ENCODE measurements around the gene MRPL42. TPM values are rescaled to one million over a fixed set of nuclear protein-coding genes. Genes with fewer than 3 reads are reported as not detected.
A peak's percentile ranks its signal among the peaks of the same experiment; 100 is the strongest.

MRPL42 gene
- total RNA-seq, 1 experiment from 2014 or later, result 131 TPM

GRCh38 chr12:93441081-93441616 is 26.2 kb upstream of the MRPL42 start:
- peak; percentile 41 for DNase-seq
- Histone ChIP-seq H3K4me3 (peak overlapping the region; percentile 88), H3K9me3 (no peaks in the 10 kb centered on the region), H3K27me3 (no peaks in the 10 kb centered on the region), H3K36me3 (no peaks in the 10 kb centered on the region; the same call in 1 of the 2 replicates)

- peak within 1 kb of the TSS; percentile 88 for H3K4me3 ChIP-seq
- DNase-seq, result peak; percentile 96
Measured at GRCh38 chr12:93441617-93442410, 25.5 kb upstream of the MRPL42 start, which contains the start of gene UBE2N. Gene UBE2N, minus strand, starts transcription at chr12:93441947. Its CDS starts 63 bp downstream, at chr12:93441884.

GRCh38 chr12:93442411-93443340 is 24.6 kb upstream of the MRPL42 start:
- DNase-seq, result no peak
- Histone ChIP-seq H3K27me3 (no peaks in the 10 kb centered on the region), H3K36me3 (no peaks in the 10 kb centered on the region; the same call in 1 of the 2 replicates), H3K9me3 (no peaks in the 10 kb centered on the region), H3K4me3 (peak overlapping the region; percentile 88)

More at GRCh38 chr12:93441617-93442410, 25.5 kb upstream of the MRPL42 start, which contains the start of gene UBE2N:
- Histone ChIP-seq H3K27me3 (no peaks in the 10 kb centered on the region), H3K36me3 (no peaks in the 10 kb centered on the region; the same call in 1 of the 2 replicates), H3K9me3 (no peaks in the 10 kb centered on the region)

GRCh38 chr12:93443576-93443975 is 23.7 kb upstream of the MRPL42 start:
- Histone ChIP-seq H3K27me3 (no peaks in the 10 kb centered on the region), H3K36me3 (no peaks in the 10 kb centered on the region; the same call in 1 of the 2 replicates), H3K9me3 (no peaks in the 10 kb centered on the region), H3K4me3 (no peak overlapping the region)
- no peak for DNase-seq

- no peaks in the 10 kb centered on the region; the same call in 1 of the 2 replicates for H3K36me3 ChIP-seq
- no peak for DNase-seq
Measured at GRCh38 chr12:93447555-93448290, 19.6 kb upstream of the MRPL42 start.

GRCh38 chr12:93448796-93449195 is 18.5 kb upstream of the MRPL42 start:
- H3K27me3 ChIP-seq, result no peaks in the 10 kb centered on the region
- no peak for DNase-seq
- H3K4me3 ChIP-seq, result no peak overlapping the region
- no peaks in the 10 kb centered on the region for H3K36me3 ChIP-seq
- no peaks in the 10 kb centered on the region for H3K9me3 ChIP-seq

More at GRCh38 chr12:93447555-93448290, 19.6 kb upstream of the MRPL42 start:
- Histone ChIP-seq H3K27me3 (no peaks in the 10 kb centered on the region), H3K4me3 (no peak overlapping the region), H3K9me3 (no peaks in the 10 kb centered on the region)

- no peak for DNase-seq
- Histone ChIP-seq H3K27me3 (no peaks in the 10 kb centered on the region), H3K36me3 (no peaks in the 10 kb centered on the region), H3K9me3 (no peaks in the 10 kb centered on the region), H3K4me3 (no peak overlapping the region)
Measured at GRCh38 chr12:93449277-93449676, 18.0 kb upstream of the MRPL42 start.

- H3K9me3 ChIP-seq, result no peaks in the 10 kb centered on the region
- no peak for DNase-seq
- no peaks in the 10 kb centered on the region for H3K36me3 ChIP-seq
- no peak overlapping the region for H3K4me3 ChIP-seq
- H3K27me3 ChIP-seq, result no peaks in the 10 kb centered on the region
Measured at GRCh38 chr12:93451423-93452158, 15.7 kb upstream of the MRPL42 start.

GRCh38 chr12:93453633-93454032 is 13.7 kb upstream of the MRPL42 start:
- no peaks in the 10 kb centered on the region for H3K36me3 ChIP-seq
- no peaks in the 10 kb centered on the region for H3K27me3 ChIP-seq
- DNase-seq, result no peak
- no peaks in the 10 kb centered on the region for H3K9me3 ChIP-seq
- H3K4me3 ChIP-seq, result no peak overlapping the region

- H3K27me3 ChIP-seq, result no peaks in the 10 kb centered on the region
- H3K36me3 ChIP-seq, result no peaks in the 10 kb centered on the region
- no peak overlapping the region for H3K4me3 ChIP-seq
- H3K9me3 ChIP-seq, result no peaks in the 10 kb centered on the region
- DNase-seq, result no peak
Measured at GRCh38 chr12:93456077-93456476, 11.2 kb upstream of the MRPL42 start.

GRCh38 chr12:93459097-93459496 is 8.2 kb upstream of the MRPL42 start:
- Histone ChIP-seq H3K27me3 (no peaks in the 10 kb centered on the region), H3K9me3 (no peaks in the 10 kb centered on the region)
- no peak for DNase-seq

GRCh38 chr12:93460003-93460402 is 7.3 kb upstream of the MRPL42 start:
- DNase-seq, result no peak
- Histone ChIP-seq H3K4me3 (no peak overlapping the region), H3K27me3 (no peaks in the 10 kb centered on the region), H3K9me3 (no peaks in the 10 kb centered on the region), H3K36me3 (no peaks in the 10 kb centered on the region)

More at GRCh38 chr12:93459097-93459496, 8.2 kb upstream of the MRPL42 start:
- no peak overlapping the region for H3K4me3 ChIP-seq
- no peaks in the 10 kb centered on the region for H3K36me3 ChIP-seq

- DNase-seq, result no peak
- Histone ChIP-seq H3K4me3 (no peak overlapping the region), H3K36me3 (no peaks in the 10 kb centered on the region), H3K27me3 (no peaks in the 10 kb centered on the region), H3K9me3 (no peaks in the 10 kb centered on the region)
Measured at GRCh38 chr12:93460902-93461301, 6.4 kb upstream of the MRPL42 start.

- DNase-seq, result no peak
- H3K4me3 ChIP-seq, result no peak overlapping the region
- H3K9me3 ChIP-seq, result no peaks in the 10 kb centered on the region
- H3K27me3 ChIP-seq, result no peaks in the 10 kb centered on the region
- H3K36me3 ChIP-seq, result no peaks in the 10 kb centered on the region
Measured at GRCh38 chr12:93461503-93461902, 5.8 kb upstream of the MRPL42 start.

GRCh38 chr12:93465841-93466240 is 1.5 kb upstream of the MRPL42 start:
- no peak for DNase-seq
- no peaks in the 10 kb centered on the region for H3K9me3 ChIP-seq
- H3K4me3 ChIP-seq, result no peak overlapping the region
- H3K36me3 ChIP-seq, result peaks cover 19% of the 10 kb centered on the region
- H3K27me3 ChIP-seq, result no peaks in the 10 kb centered on the region
